Spinal cord (tissue), 10 donors: ENCODE data around the gene CD209. TPM values are rescaled to one million over a fixed set of nuclear protein-coding genes. Genes with fewer than 3 reads are reported as not detected.
"Not testable (repeated sequence)": the region's sequence is repeated elsewhere in the genome, so short reads cannot be mapped to it uniquely, and the experiment has no call there.

Experiments
- DNase-seq, 6 donors: peaks; one replicate each; pipeline versions ENCODE4 v3.0.0 to v3.0.0-alpha.2; 2013 to 2015; ENCODE audit warnings: low spot score in 6 of 6, low read depth in 4 of 6
- H3K27ac ChIP-seq: one replicate; pipeline ENCODE4 v1.5.1; 2013; ENCODE audit warnings: low read depth, low read length, control low read depth
- H3K27me3 ChIP-seq: one replicate; pipeline ENCODE4 v1.6.1; 2013; ENCODE audit warnings: low read length; ENCODE audit not compliant: control insufficient read depth, insufficient read depth
- H3K36me3 ChIP-seq: one replicate; pipeline ENCODE4 v1.6.1; 2013; ENCODE audit warnings: low read length; ENCODE audit not compliant: control insufficient read depth, insufficient read depth
- H3K4me1 ChIP-seq: one replicate; pipeline ENCODE4 v1.6.1; 2013; ENCODE audit warnings: low read length; ENCODE audit not compliant: control insufficient read depth, insufficient read depth
- H3K4me3 ChIP-seq: one replicate; pipeline ENCODE4 v1.5.1; 2013; ENCODE audit warnings: low read depth, low read length, control low read depth
- H3K9me3 ChIP-seq: one replicate; pipeline ENCODE4 v1.6.1; 2013; ENCODE audit warnings: low read length; ENCODE audit not compliant: control insufficient read depth, insufficient read depth
- WGBS: methylation state at CpG from one replicate; pipeline ENCODE4 v1.1.5; 2013; ENCODE audit warnings: missing lambda C conversion rate; ENCODE audit not compliant: insufficient coverage; 5-methylcytosine and 5-hydroxymethylcytosine counted together
- polyA plus RNA-seq, 2 donors: library from polyadenylated mRNA; unstranded; fragments of 120-200 nt; gene quantifications; one replicate each; pipeline ENCODE4 v1.2.1, GENCODE V29; 2013; ENCODE audit not compliant: insufficient read length in 2 of 2
- total RNA-seq, 2 donors: library from RNA; depleted of rRNA in 1 of 2; stranded (reverse); fragments of 120-200 nt in 1 of 2; fragments of >200 nt in 1 of 2; gene quantifications; one replicate each; pipeline versions ENCODE4 v1.2.3 to v1.2.4, GENCODE V29; 2013 to 2014
- donor health status: healthy.

Gene CD209
- total and polyA plus RNA-seq, 4 donors: 0.24 to 2.5 (median 1.4) TPM

- Histone ChIP-seq H3K27ac (no peak overlapping the region), H3K9me3 (no peaks in the 10 kb centered on the region), H3K27me3 (peaks cover 3% of the 10 kb centered on the region), H3K4me3 (no peak overlapping the region), H3K4me1 (no peaks in the 10 kb centered on the region), H3K36me3 (no peaks in the 10 kb centered on the region)
- no peak for DNase-seq
- WGBS: 52% methylated on average over 6 of the region's 8 CpGs
These were observed 23.7 kb upstream of the CD209 start for GRCh38 chr19:7771072-7771471.

DNA sequence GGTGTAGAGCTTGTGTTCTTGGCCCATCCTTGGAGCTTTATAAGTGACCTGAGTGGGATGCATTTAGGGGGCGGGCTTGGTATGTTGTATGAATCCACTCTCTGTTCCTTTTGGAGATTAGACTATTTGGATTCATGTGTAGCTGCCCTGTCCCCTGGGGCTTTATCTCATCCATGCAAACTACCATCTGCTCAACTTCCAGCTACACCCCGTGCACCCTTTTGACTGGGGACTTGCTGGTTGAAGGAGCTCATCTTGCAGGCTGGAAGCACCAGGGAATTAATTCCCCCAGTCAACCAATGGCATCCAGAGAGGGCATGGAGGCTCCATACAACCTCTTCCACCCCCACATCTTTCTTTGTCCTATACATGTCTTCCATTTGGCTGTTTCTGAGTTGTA, 21.8 kb upstream of the CD209 start:
- Histone ChIP-seq H3K4me3 (no peak overlapping the region), H3K27me3 (no peaks in the 10 kb centered on the region), H3K36me3 (no peaks in the 10 kb centered on the region), H3K9me3 (no peaks in the 10 kb centered on the region), H3K4me1 (no peaks in the 10 kb centered on the region), H3K27ac (no peak overlapping the region)
- DNase-seq: no peak
- 50% methylated on average over 1 of the region's 2 CpGs for WGBS

DNA sequence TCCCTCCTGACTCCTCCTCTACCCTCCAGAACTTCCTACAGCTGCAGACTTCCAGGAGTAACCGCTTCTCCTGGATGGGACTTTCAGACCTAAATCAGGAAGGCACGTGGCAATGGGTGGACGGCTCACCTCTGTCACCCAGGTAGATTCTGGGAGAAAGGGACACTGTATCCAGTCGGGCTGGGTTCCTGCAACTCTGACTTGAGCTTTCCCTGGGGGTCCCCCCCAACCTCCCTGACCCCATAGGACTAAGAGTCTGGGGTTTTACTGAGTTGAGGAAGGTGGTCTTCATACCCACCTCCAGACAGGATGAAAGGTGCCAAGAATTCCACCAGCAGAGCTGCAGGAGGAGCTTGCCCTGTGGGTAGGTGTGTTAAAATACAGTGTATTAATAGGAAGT, 20.2 kb upstream of the CD209 start:
- Histone ChIP-seq H3K4me1 (no peaks in the 10 kb centered on the region), H3K9me3 (no peaks in the 10 kb centered on the region), H3K27me3 (peaks cover 2% of the 10 kb centered on the region), H3K36me3 (no peaks in the 10 kb centered on the region), H3K4me3 (no peak overlapping the region), H3K27ac (no peak overlapping the region)
- DNase-seq: no peak
- WGBS: 100% methylated on average over 2 of the region's 4 CpGs

- Histone ChIP-seq H3K4me1 (no peaks in the 10 kb centered on the region), H3K9me3 (no peaks in the 10 kb centered on the region), H3K27me3 (peaks cover 2% of the 10 kb centered on the region), H3K4me3 (no peak overlapping the region), H3K27ac (no peak overlapping the region), H3K36me3 (no peaks in the 10 kb centered on the region)
- 84% methylated on average over 9 of the region's 11 CpGs for WGBS
- DNase-seq: no peak
These were observed 19.2 kb upstream of the CD209 start for GRCh38 chr19:7766535-7766934.

- not testable (repeated sequence) for H3K27me3 ChIP-seq, H3K4me3 ChIP-seq, H3K27ac ChIP-seq, H3K4me1 ChIP-seq, DNase-seq, H3K36me3 ChIP-seq, H3K9me3 ChIP-seq
- 64% methylated on average over 2 of the region's 2 CpGs for WGBS
These were observed 17.7 kb upstream of the CD209 start for GRCh38 chr19:7765043-7765442.

GRCh38 chr19:7764157-7764556, 16.8 kb upstream of the CD209 start:
- not testable (repeated sequence) for H3K27me3 ChIP-seq, H3K36me3 ChIP-seq, H3K4me3 ChIP-seq, H3K9me3 ChIP-seq, DNase-seq, H3K4me1 ChIP-seq, H3K27ac ChIP-seq
- WGBS: no CpG with 5 or more reads among the region's 3 CpGs

GRCh38 chr19:7763696-7764095, 16.4 kb upstream of the CD209 start:
- Histone ChIP-seq H3K27me3 (peaks cover 2% of the 10 kb centered on the region), H3K4me3 (no peak overlapping the region), H3K36me3 (no peaks in the 10 kb centered on the region), H3K27ac (no peak overlapping the region), H3K9me3 (no peaks in the 10 kb centered on the region), H3K4me1 (no peaks in the 10 kb centered on the region)
- WGBS: 29% methylated on average over 1 of the region's 1 CpG
- no peak for DNase-seq

DNA sequence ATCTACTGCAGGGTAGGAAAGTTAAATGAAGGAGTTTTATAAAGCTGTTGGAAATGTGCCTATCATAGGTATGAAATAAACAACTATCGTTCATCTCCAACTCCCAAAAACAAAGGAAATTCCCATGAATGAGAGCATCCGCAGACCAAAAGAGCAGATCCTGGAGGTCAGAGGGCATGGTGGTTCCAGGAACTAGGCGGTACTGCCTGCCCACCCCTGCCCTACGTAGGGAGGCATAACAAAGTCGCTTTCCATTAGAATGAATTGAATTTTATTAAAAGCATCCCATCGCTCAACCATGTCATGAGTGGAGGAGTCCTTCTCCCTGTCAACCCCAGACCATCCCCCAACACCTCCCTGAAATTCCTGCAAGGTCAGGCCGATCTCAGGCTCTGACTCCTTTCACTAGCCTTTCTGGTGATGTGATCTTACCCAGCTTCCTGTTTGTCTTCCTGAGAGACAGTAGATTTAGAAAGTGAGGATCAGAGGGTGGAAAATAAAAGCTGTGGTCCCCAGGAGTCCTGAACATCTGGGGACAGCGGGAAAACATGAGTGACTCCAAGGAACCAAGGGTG, 15.5 kb upstream of the CD209 start, which contains the start of gene CLEC4M:
Gene CLEC4M, plus strand, starts transcription at position 525 of the 575 bp plus-strand sequence. Its CDS starts 24 bp downstream, at position 549.
- Histone ChIP-seq H3K27ac (no peak within 1 kb of the TSS), H3K4me3 (no peak within 1 kb of the TSS), H3K9me3 (peaks cover 7% of the 10 kb centered on the region), H3K4me1 (no peaks in the 10 kb centered on the region), H3K27me3 (peaks cover 2% of the 10 kb centered on the region), H3K36me3 (no peaks in the 10 kb centered on the region)
- WGBS: 96% methylated on average over 2 of the region's 8 CpGs
- no peak for DNase-seq

GRCh38 chr19:7759156-7759555, 11.8 kb upstream of the CD209 start:
- peaks cover 11% of the 10 kb centered on the region for H3K9me3 ChIP-seq
- DNase-seq: no peak
- no peak overlapping the region for H3K4me3 ChIP-seq
- H3K27ac ChIP-seq: no peak overlapping the region
- H3K4me1 ChIP-seq: no peaks in the 10 kb centered on the region
- no CpG with 5 or more reads among the region's 1 CpG for WGBS
- no peaks in the 10 kb centered on the region for H3K36me3 ChIP-seq
- H3K27me3 ChIP-seq: peaks cover 2% of the 10 kb centered on the region

- H3K36me3 ChIP-seq: no peaks in the 10 kb centered on the region
- no peaks in the 10 kb centered on the region for H3K4me1 ChIP-seq
- no peak for DNase-seq
- peaks cover 11% of the 10 kb centered on the region for H3K9me3 ChIP-seq
- WGBS: 69% methylated on average over 3 of the region's 3 CpGs
- H3K27ac ChIP-seq: no peak overlapping the region
- H3K27me3 ChIP-seq: no peaks in the 10 kb centered on the region
- H3K4me3 ChIP-seq: no peak overlapping the region
These were observed 10.0 kb upstream of the CD209 start for GRCh38 chr19:7757358-7757757.
